Measurements from ENCODE around the gene MYO3A. TPM values are rescaled to one million over a fixed set of nuclear protein-coding genes. Genes with fewer than 3 reads are reported as not detected.

MYO3A gene
- polyA plus RNA-seq, 2 donors: 0.95 to 1.2 TPM

- no peak overlapping the region for H3K4me3 ChIP-seq (ENCODE audit: low read depth in 1 of 2, low read length in 2 of 2)
- H3K27ac ChIP-seq (ENCODE audit: low read depth in 2 of 2, low read length in 1 of 2): no peak overlapping the region
- peaks cover 4 to 5% of the 10 kb centered on the region in 2 donors for H3K4me1 ChIP-seq (ENCODE audit: control insufficient read depth in 2 of 2, insufficient read depth in 2 of 2, low read length in 1 of 2)
- 26 to 28% methylated on average over 3 of the region's 3 CpGs for WGBS, 2 donors
- no peaks in the 10 kb centered on the region for H3K36me3 ChIP-seq (ENCODE audit: control insufficient read depth in 2 of 2, insufficient read depth in 2 of 2, low read length in 1 of 2)
- peaks cover 3 to 11% of the 10 kb centered on the region in 2 donors for H3K27me3 ChIP-seq (ENCODE audit: control insufficient read depth in 1 of 2, insufficient read depth in 2 of 2, low read length in 2 of 2)
- H3K9me3 ChIP-seq (ENCODE audit: control insufficient read depth in 2 of 2, insufficient read depth in 1 of 2, low read depth in 1 of 2, low read length in 1 of 2): no peaks in the 10 kb centered on the region
Observed at GRCh38 chr10:26222563-26222962, 288.5 kb downstream of the MYO3A start.

DNA sequence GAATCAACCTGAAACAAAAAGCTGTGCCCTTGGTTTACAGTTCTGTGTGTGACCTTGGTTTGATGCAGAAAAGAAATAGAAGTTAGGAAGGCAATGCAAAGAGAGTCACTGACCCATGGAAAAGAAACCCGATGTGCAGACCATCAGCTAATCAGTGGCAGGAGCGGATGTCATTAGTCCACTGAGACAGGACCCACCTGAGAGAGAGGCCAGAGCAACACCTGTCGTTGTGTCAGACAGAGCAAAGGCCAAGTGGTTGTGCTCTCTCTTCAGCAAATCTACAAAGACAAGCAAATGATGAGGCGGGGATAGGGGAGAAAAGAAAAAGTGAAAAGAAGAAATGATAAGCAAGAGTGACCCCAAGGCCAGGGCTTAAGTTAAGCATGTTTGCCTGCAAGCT, 291.3 kb downstream of the MYO3A start:
- no peaks in the 10 kb centered on the region for H3K36me3 ChIP-seq (ENCODE audit: control insufficient read depth in 2 of 2, insufficient read depth in 2 of 2, low read length in 1 of 2)
- no peak overlapping the region for H3K4me3 ChIP-seq (ENCODE audit: low read depth in 1 of 2, low read length in 2 of 2)
- WGBS, 2 donors: 49 to 52% methylated on average over 4 of the region's 4 CpGs
- H3K27me3 ChIP-seq (ENCODE audit: control insufficient read depth in 1 of 2, insufficient read depth in 2 of 2, low read length in 2 of 2): no peaks in the 10 kb centered on the region
- no peak overlapping the region for H3K27ac ChIP-seq (ENCODE audit: low read depth in 2 of 2, low read length in 1 of 2)
- H3K9me3 ChIP-seq (ENCODE audit: control insufficient read depth in 2 of 2, insufficient read depth in 1 of 2, low read depth in 1 of 2, low read length in 1 of 2): no peaks in the 10 kb centered on the region
- no peaks in the 10 kb centered on the region for H3K4me1 ChIP-seq (ENCODE audit: control insufficient read depth in 2 of 2, insufficient read depth in 2 of 2, low read length in 1 of 2)

GRCh38 chr10:26227786-26228185, 293.8 kb downstream of the MYO3A start:
- H3K36me3 ChIP-seq (ENCODE audit: control insufficient read depth in 2 of 2, insufficient read depth in 2 of 2, low read length in 1 of 2): no peaks in the 10 kb centered on the region
- H3K27ac ChIP-seq (ENCODE audit: low read depth in 2 of 2, low read length in 1 of 2): no peak overlapping the region
- no peaks in the 10 kb centered on the region for H3K4me1 ChIP-seq (ENCODE audit: control insufficient read depth in 2 of 2, insufficient read depth in 2 of 2, low read length in 1 of 2)
- no peaks in the 10 kb centered on the region for H3K9me3 ChIP-seq (ENCODE audit: control insufficient read depth in 2 of 2, insufficient read depth in 1 of 2, low read depth in 1 of 2, low read length in 1 of 2)
- H3K27me3 ChIP-seq (ENCODE audit: control insufficient read depth in 1 of 2, insufficient read depth in 2 of 2, low read length in 2 of 2): no peaks in the 10 kb centered on the region
- WGBS, 2 donors: 89% methylated on average over 5 of the region's 5 CpGs
- H3K4me3 ChIP-seq (ENCODE audit: low read depth in 1 of 2, low read length in 2 of 2): no peak overlapping the region

GRCh38 chr10:26232174-26232573, 298.1 kb downstream of the MYO3A start:
- Histone ChIP-seq H3K27ac (ENCODE audit: low read depth in 2 of 2, low read length in 1 of 2) (no peak overlapping the region), H3K4me1 (ENCODE audit: control insufficient read depth in 2 of 2, insufficient read depth in 2 of 2, low read length in 1 of 2) (no peaks in the 10 kb centered on the region), H3K36me3 (ENCODE audit: control insufficient read depth in 2 of 2, insufficient read depth in 2 of 2, low read length in 1 of 2) (no peaks in the 10 kb centered on the region), H3K9me3 (ENCODE audit: control insufficient read depth in 2 of 2, insufficient read depth in 1 of 2, low read depth in 1 of 2, low read length in 1 of 2) (no peaks in the 10 kb centered on the region), H3K27me3 (ENCODE audit: control insufficient read depth in 1 of 2, insufficient read depth in 2 of 2, low read length in 2 of 2) (no peaks in the 10 kb centered on the region), H3K4me3 (ENCODE audit: low read depth in 1 of 2, low read length in 2 of 2) (no peak overlapping the region)
- 90 to 91% methylated on average over 5 of the region's 5 CpGs for WGBS, 2 donors

DNA sequence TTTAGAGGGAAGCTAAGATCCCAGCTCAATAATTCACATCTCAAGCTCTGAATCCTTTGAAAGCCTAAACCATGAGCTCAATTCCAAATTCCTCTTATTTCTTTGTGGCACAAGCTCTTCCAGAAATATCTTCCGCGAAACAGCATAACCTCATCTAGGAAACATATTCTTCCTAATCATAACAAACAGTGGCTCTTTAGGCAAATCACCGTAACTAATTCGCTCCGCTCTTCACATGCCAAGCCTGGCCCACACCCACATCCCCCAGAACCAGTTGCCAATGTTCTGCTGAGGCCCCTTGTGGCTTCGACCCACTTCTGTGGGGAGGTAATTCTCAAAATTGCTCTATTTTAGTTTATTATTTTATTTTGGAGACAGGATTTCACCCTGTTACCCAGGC, 301.7 kb downstream of the MYO3A start:
- H3K9me3 ChIP-seq (ENCODE audit: control insufficient read depth in 2 of 2, insufficient read depth in 1 of 2, low read depth in 1 of 2, low read length in 1 of 2): no peaks in the 10 kb centered on the region
- no peaks in the 10 kb centered on the region for H3K27me3 ChIP-seq (ENCODE audit: control insufficient read depth in 1 of 2, insufficient read depth in 2 of 2, low read length in 2 of 2)
- H3K4me3 ChIP-seq (ENCODE audit: low read depth in 1 of 2, low read length in 2 of 2): no peak overlapping the region
- H3K36me3 ChIP-seq (ENCODE audit: control insufficient read depth in 2 of 2, insufficient read depth in 2 of 2, low read length in 1 of 2): no peaks in the 10 kb centered on the region
- no peak overlapping the region for H3K27ac ChIP-seq (ENCODE audit: low read depth in 2 of 2, low read length in 1 of 2)
- WGBS, 2 donors: 91 to 92% methylated on average over 6 of the region's 6 CpGs
- no peaks in the 10 kb centered on the region for H3K4me1 ChIP-seq (ENCODE audit: control insufficient read depth in 2 of 2, insufficient read depth in 2 of 2, low read length in 1 of 2)

GRCh38 chr10:26238378-26238777, 304.3 kb downstream of the MYO3A start:
- H3K9me3 ChIP-seq (ENCODE audit: control insufficient read depth in 2 of 2, insufficient read depth in 1 of 2, low read depth in 1 of 2, low read length in 1 of 2): no peaks in the 10 kb centered on the region
- no peak overlapping the region for H3K4me3 ChIP-seq (ENCODE audit: low read depth in 1 of 2, low read length in 2 of 2)
- 42 to 51% methylated on average over 2 of the region's 2 CpGs for WGBS, 2 donors
- H3K36me3 ChIP-seq (ENCODE audit: control insufficient read depth in 2 of 2, insufficient read depth in 2 of 2, low read length in 1 of 2): no peaks in the 10 kb centered on the region
- no peak overlapping the region for H3K27ac ChIP-seq (ENCODE audit: low read depth in 2 of 2, low read length in 1 of 2)
- no peaks in the 10 kb centered on the region for H3K27me3 ChIP-seq (ENCODE audit: control insufficient read depth in 1 of 2, insufficient read depth in 2 of 2, low read length in 2 of 2)
- H3K4me1 ChIP-seq (ENCODE audit: control insufficient read depth in 2 of 2, insufficient read depth in 2 of 2, low read length in 1 of 2): no peaks in the 10 kb centered on the region

- H3K9me3 ChIP-seq (ENCODE audit: control insufficient read depth in 2 of 2, insufficient read depth in 1 of 2, low read depth in 1 of 2, low read length in 1 of 2): no peaks in the 10 kb centered on the region
- H3K36me3 ChIP-seq (ENCODE audit: control insufficient read depth in 2 of 2, insufficient read depth in 2 of 2, low read length in 1 of 2): no peaks in the 10 kb centered on the region
- no peaks in the 10 kb centered on the region for H3K4me1 ChIP-seq (ENCODE audit: control insufficient read depth in 2 of 2, insufficient read depth in 2 of 2, low read length in 1 of 2)
- 37 to 41% methylated on average over 5 of the region's 5 CpGs for WGBS, 2 donors
- H3K4me3 ChIP-seq (ENCODE audit: low read depth in 1 of 2, low read length in 2 of 2): no peak overlapping the region
- H3K27ac ChIP-seq (ENCODE audit: low read depth in 2 of 2, low read length in 1 of 2): no peak overlapping the region
- no peaks in the 10 kb centered on the region for H3K27me3 ChIP-seq (ENCODE audit: control insufficient read depth in 1 of 2, insufficient read depth in 2 of 2, low read length in 2 of 2)
Observed at GRCh38 chr10:26242706-26243350, 308.8 kb downstream of the MYO3A start.

GRCh38 chr10:26243351-26243720, 309.3 kb downstream of the MYO3A start:
- H3K9me3 ChIP-seq (ENCODE audit: control insufficient read depth in 2 of 2, insufficient read depth in 1 of 2, low read depth in 1 of 2, low read length in 1 of 2): no peaks in the 10 kb centered on the region
- no peaks in the 10 kb centered on the region for H3K4me1 ChIP-seq (ENCODE audit: control insufficient read depth in 2 of 2, insufficient read depth in 2 of 2, low read length in 1 of 2)
- no peak overlapping the region for H3K27ac ChIP-seq (ENCODE audit: low read depth in 2 of 2, low read length in 1 of 2)
- 75 to 77% methylated on average over 5 of the region's 5 CpGs for whole genome bisulfite sequencing, 2 donors
- H3K27me3 ChIP-seq (ENCODE audit: control insufficient read depth in 1 of 2, insufficient read depth in 2 of 2, low read length in 2 of 2): no peaks in the 10 kb centered on the region
- H3K36me3 ChIP-seq (ENCODE audit: control insufficient read depth in 2 of 2, insufficient read depth in 2 of 2, low read length in 1 of 2): no peaks in the 10 kb centered on the region
- no peak overlapping the region for H3K4me3 ChIP-seq (ENCODE audit: low read depth in 1 of 2, low read length in 2 of 2)

DNA sequence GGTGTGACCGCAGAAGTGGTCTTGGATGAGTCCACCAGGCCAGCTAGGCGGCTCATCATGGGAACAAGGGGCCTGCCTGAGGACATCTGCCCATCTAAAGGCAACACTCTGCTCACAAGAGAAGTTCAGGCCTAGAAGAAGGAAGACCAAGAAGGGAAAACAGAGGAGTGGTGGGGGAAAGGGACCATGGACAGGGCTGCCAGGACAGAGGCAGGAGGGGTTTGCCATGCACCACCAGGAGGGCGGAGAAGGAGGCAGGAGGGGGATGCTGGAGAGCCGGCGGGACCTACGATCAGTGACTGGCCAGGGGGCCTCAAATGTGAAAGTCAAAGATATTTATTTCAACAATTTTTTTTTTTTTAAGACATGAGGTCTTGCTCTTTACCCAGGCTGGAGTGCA, 315.7 kb downstream of the MYO3A start:
- H3K4me1 ChIP-seq (ENCODE audit: control insufficient read depth in 2 of 2, insufficient read depth in 2 of 2, low read length in 1 of 2): no peaks in the 10 kb centered on the region
- no peaks in the 10 kb centered on the region for H3K27me3 ChIP-seq (ENCODE audit: control insufficient read depth in 1 of 2, insufficient read depth in 2 of 2, low read length in 2 of 2)
- no peaks in the 10 kb centered on the region for H3K9me3 ChIP-seq (ENCODE audit: control insufficient read depth in 2 of 2, insufficient read depth in 1 of 2, low read depth in 1 of 2, low read length in 1 of 2)
- no peak overlapping the region for H3K27ac ChIP-seq (ENCODE audit: low read depth in 2 of 2, low read length in 1 of 2)
- H3K36me3 ChIP-seq (ENCODE audit: control insufficient read depth in 2 of 2, insufficient read depth in 2 of 2, low read length in 1 of 2): no peaks in the 10 kb centered on the region
- WGBS, 2 donors: 77 to 93% methylated on average over 6 of the region's 6 CpGs
- H3K4me3 ChIP-seq (ENCODE audit: low read depth in 1 of 2, low read length in 2 of 2): no peak overlapping the region

DNA sequence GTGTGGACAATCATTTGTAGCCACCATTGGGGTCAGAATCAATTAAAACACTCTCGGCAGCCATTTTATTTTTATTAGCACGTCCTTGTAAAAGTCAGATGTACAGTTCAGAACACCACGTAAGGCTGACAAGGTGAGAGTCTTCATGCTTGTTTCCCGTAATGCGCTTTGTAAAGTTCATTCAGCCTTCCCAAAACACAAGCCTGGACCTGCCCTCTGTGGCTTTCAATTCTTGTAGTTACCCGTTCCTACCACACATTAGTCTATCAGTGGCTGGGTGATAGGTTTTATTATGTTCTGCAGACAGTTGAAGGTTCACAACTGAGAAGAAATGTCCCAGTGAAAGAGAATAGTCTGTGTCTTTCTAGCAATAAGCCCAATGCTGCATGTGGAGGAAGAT, 317.9 kb downstream of the MYO3A start:
- 64 to 79% methylated on average over 6 of the region's 6 CpGs for WGBS, 2 donors

More for the DNA sequence above, 317.9 kb downstream of the MYO3A start:
- H3K4me3 ChIP-seq (ENCODE audit: low read depth in 1 of 2, low read length in 2 of 2): no peak overlapping the region
- no peaks in the 10 kb centered on the region for H3K36me3 ChIP-seq (ENCODE audit: control insufficient read depth in 2 of 2, insufficient read depth in 2 of 2, low read length in 1 of 2)
- no peak overlapping the region for H3K27ac ChIP-seq (ENCODE audit: low read depth in 2 of 2, low read length in 1 of 2)
- no peaks in the 10 kb centered on the region for H3K4me1 ChIP-seq (ENCODE audit: control insufficient read depth in 2 of 2, insufficient read depth in 2 of 2, low read length in 1 of 2)
- no peaks in the 10 kb centered on the region for H3K9me3 ChIP-seq (ENCODE audit: control insufficient read depth in 2 of 2, insufficient read depth in 1 of 2, low read depth in 1 of 2, low read length in 1 of 2)
- no peaks in the 10 kb centered on the region for H3K27me3 ChIP-seq (ENCODE audit: control insufficient read depth in 1 of 2, insufficient read depth in 2 of 2, low read length in 2 of 2)
